ENCODE measurements around the gene TSPYL6. TPM values are rescaled to one million over a fixed set of nuclear protein-coding genes. Genes with fewer than 3 reads are reported as not detected.

Gene TSPYL6
- total and polyA plus RNA-seq, 2 of the 4 experiments (the other 2 are of a cell fraction) = not detected

- ATAC-seq (ENCODE audit: low read depth) (no peak), DNase-seq (no peak)
- Histone ChIP-seq H3K36me3 (ENCODE audit: control insufficient read depth, insufficient read depth, low read length) (no peaks in the 10 kb centered on the region), H3K79me1 (ENCODE audit: low read depth in 1 of 2, low read length in 2 of 2) (no peaks in the 10 kb centered on the region), H3K18ac (ENCODE audit: low read depth, low read length) (no peak overlapping the region), H3K4me1 (ENCODE audit: control insufficient read depth, insufficient read depth, low read length) (no peaks in the 10 kb centered on the region), H4K8ac (ENCODE audit: low read depth in 2 of 2, low read length in 2 of 2) (no peak overlapping the region), H2BK5ac (ENCODE audit: low read depth, low read length, poor library complexity, severe bottlenecking) (no peak overlapping the region), H3K9ac (ENCODE audit: low read depth, low read length) (no peak overlapping the region), H3K27ac (ENCODE audit: insufficient read depth, low read length) (no peak overlapping the region), H3K9me3 (ENCODE audit: control insufficient read depth, insufficient read depth, low read length) (no peaks in the 10 kb centered on the region), H3K14ac (replicated peaks; ENCODE audit: low read depth, low read length) (no peak overlapping the region), H2AFZ (replicated peaks; ENCODE audit: low read length, poor library complexity) (no peak overlapping the region), H2BK15ac (ENCODE audit: low read depth, low read length) (no peak overlapping the region), H4K5ac (ENCODE audit: low read depth, low read length) (no peak overlapping the region), H2BK20ac (ENCODE audit: low read depth, low read length) (no peak overlapping the region), H3K23ac (ENCODE audit: low read depth, low read length) (no peak overlapping the region), H2AK5ac (ENCODE audit: low read depth, low read length) (no peak overlapping the region), H4K20me1 (ENCODE audit: insufficient read depth, low read length) (no peaks in the 10 kb centered on the region), H3K56ac (ENCODE audit: extremely low read depth, insufficient read depth, low read length) (no peak overlapping the region), H3K4ac (ENCODE audit: low read depth, low read length) (no peak overlapping the region), H2AK9ac (replicated peaks; ENCODE audit: low read depth, low read length, poor library complexity) (no peak overlapping the region), H4K91ac (ENCODE audit: insufficient read depth, low read depth, low read length) (no peak overlapping the region), H3K4me2 (ENCODE audit: low read depth, low read length) (no peak overlapping the region), H2BK120ac (ENCODE audit: low read depth, low read length) (no peak overlapping the region), H3K9me1 (ENCODE audit: insufficient read depth, low read length) (no peaks in the 10 kb centered on the region), H3K4me3 (ENCODE audit: insufficient read depth, low read depth, low read length) (no peak overlapping the region), H3K27me3 (ENCODE audit: control insufficient read depth, insufficient read depth, low read length) (peaks cover 3% of the 10 kb centered on the region; the same call in 1 of the 2 replicates)
- CTCF ChIA-PET = no interaction called here
- dilution Hi-C loops (cut with HindIII; ENCODE audit: low sequenced_read_pairs, unreplicated experiment) (no loop called here), intact Hi-C loops (cut with micrococcal nuclease) (no loop called here), in situ Hi-C loops (cut with MboI; ENCODE audit: low sequenced_read_pairs) (no loop called here)
- 82% methylated on average over 15 of the region's 23 CpGs; no CpG with 5 or more reads in 1 of the 2 experiments for WGBS, 2 experiments (ENCODE audit: extremely low coverage in 2 of 2, insufficient read length in 1 of 2)
- TF ChIP-seq MAZ (IDR thresholded peaks at IDR 0.05; ENCODE audit: borderline replicate concordance, low read depth, low read length) = no peak
- no peak for TF ChIP-seq POLR2A (IDR thresholded peaks at IDR 0.05; ENCODE audit: low read depth, low read length)
- TF ChIP-seq SMC3 (IDR thresholded peaks at IDR 0.05; ENCODE audit: low read depth, low read length) = no peak
- TF ChIP-seq CEBPB (IDR thresholded peaks at IDR 0.05; ENCODE audit: low read depth, low read length) = no peak
- no peak for TF ChIP-seq RFX5 (IDR thresholded peaks at IDR 0.05; ENCODE audit: low read depth, low read length)
- TF ChIP-seq, protein P1, sequence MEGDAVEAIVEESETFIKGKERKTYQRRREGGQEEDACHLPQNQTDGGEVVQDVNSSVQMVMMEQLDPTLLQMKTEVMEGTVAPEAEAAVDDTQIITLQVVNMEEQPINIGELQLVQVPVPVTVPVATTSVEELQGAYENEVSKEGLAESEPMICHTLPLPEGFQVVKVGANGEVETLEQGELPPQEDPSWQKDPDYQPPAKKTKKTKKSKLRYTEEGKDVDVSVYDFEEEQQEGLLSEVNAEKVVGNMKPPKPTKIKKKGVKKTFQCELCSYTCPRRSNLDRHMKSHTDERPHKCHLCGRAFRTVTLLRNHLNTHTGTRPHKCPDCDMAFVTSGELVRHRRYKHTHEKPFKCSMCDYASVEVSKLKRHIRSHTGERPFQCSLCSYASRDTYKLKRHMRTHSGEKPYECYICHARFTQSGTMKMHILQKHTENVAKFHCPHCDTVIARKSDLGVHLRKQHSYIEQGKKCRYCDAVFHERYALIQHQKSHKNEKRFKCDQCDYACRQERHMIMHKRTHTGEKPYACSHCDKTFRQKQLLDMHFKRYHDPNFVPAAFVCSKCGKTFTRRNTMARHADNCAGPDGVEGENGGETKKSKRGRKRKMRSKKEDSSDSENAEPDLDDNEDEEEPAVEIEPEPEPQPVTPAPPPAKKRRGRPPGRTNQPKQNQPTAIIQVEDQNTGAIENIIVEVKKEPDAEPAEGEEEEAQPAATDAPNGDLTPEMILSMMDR (conservative IDR thresholded peaks at IDR 0.05; ENCODE audit: low read depth, low read length) = no peak
- no peak for TF ChIP-seq CHD1 (IDR thresholded peaks at IDR 0.05; ENCODE audit: low read depth, low read length)
- no peak for TF ChIP-seq BHLHE40 (IDR thresholded peaks at IDR 0.05; ENCODE audit: low read depth, low read length)
- no peak for TF ChIP-seq NFE2L2 (IDR thresholded peaks at IDR 0.05; ENCODE audit: low read depth, low read length)
- no peak for TF ChIP-seq RCOR1 (IDR thresholded peaks at IDR 0.05; ENCODE audit: insufficient replicate concordance, low read length)
- TF ChIP-seq MAFK (IDR thresholded peaks at IDR 0.05; ENCODE audit: low read depth, low read length) = no peak
- TF ChIP-seq RAD21 (IDR thresholded peaks at IDR 0.05; ENCODE audit: low read length) = no peak
- TF ChIP-seq, protein P2, sequence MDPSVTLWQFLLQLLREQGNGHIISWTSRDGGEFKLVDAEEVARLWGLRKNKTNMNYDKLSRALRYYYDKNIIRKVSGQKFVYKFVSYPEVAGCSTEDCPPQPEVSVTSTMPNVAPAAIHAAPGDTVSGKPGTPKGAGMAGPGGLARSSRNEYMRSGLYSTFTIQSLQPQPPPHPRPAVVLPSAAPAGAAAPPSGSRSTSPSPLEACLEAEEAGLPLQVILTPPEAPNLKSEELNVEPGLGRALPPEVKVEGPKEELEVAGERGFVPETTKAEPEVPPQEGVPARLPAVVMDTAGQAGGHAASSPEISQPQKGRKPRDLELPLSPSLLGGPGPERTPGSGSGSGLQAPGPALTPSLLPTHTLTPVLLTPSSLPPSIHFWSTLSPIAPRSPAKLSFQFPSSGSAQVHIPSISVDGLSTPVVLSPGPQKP (IDR thresholded peaks at IDR 0.05; ENCODE audit: borderline replicate concordance, low read depth, low read length) = no peak
- TF ChIP-seq, protein P3, sequence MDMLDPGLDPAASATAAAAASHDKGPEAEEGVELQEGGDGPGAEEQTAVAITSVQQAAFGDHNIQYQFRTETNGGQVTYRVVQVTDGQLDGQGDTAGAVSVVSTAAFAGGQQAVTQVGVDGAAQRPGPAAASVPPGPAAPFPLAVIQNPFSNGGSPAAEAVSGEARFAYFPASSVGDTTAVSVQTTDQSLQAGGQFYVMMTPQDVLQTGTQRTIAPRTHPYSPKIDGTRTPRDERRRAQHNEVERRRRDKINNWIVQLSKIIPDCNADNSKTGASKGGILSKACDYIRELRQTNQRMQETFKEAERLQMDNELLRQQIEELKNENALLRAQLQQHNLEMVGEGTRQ (IDR thresholded peaks at IDR 0.05; ENCODE audit: low read depth, low read length) = no peak
- no peak for TF ChIP-seq FOS (IDR thresholded peaks at IDR 0.05; ENCODE audit: low read depth, low read length)
- TF ChIP-seq MXI1 (IDR thresholded peaks at IDR 0.05; ENCODE audit: borderline replicate concordance, low read depth, low read length) = no peak
- BruUV-seq (replicated peaks) = no TSS peak
- POLR2A ChIA-PET (ENCODE audit: unreplicated experiment) = no interaction called here
Measured at GRCh38 chr2:54289917-54290316, 33.9 kb upstream of the TSPYL6 start.

All from IMR-90 (cell line).